ENCODE results near the gene VPS45. TPM values are rescaled to one million over a fixed set of nuclear protein-coding genes. Genes with fewer than 3 reads are reported as not detected.

VPS45 gene
- total and polyA plus RNA-seq, 4 donors, result 7.7 to 24.2 (median 14.1) TPM

DNA sequence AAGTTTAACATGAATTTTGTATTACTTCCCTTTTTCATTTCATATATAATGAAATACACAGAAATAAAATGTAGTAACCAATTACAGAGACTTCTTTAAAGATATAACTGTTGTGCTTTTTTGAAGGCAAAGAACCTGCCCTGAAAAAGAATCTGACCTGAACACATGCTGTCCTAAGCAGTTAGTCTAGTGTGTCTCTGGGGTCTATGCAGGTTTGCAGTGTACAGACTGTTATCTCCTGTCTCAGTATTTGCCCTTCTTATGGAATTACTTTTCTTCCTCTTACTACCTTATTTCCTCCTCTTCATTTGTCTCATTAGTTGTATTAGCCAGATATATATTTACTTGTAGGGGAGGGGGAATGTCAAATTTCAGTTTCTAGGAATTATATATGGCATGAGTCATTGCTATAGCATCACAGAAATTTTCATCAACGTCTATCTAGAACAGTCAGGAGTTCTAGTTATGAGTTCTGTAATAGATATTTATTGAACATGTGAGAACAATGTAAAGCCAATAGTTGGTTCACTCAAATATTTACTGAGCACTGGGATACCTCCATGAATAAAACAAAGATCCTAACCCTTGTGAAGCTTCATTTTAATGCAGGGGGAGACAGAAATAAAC is 53.8 kb downstream of the VPS45 start:
- Histone ChIP-seq H3K4me1 (ENCODE audit: control insufficient read depth in 4 of 4, insufficient read depth in 4 of 4, low read length in 3 of 4) (no peaks in the 10 kb centered on the region), H3K9me3 (ENCODE audit: control insufficient read depth in 4 of 4, low read length in 3 of 4) (no peaks in the 10 kb centered on the region), H3K36me3 (ENCODE audit: control insufficient read depth in 4 of 4, insufficient read depth in 3 of 4, low read depth in 1 of 4, low read length in 3 of 4) (peaks cover 0 to 3% (median 1%) of the 10 kb centered on the region in 4 donors), H3K9ac (ENCODE audit: low read depth in 1 of 2, low read length in 2 of 2) (no peak overlapping the region), H3K4me3 (ENCODE audit: low read depth in 1 of 3, low read length in 3 of 3) (no peak overlapping the region), H3K27me3 (ENCODE audit: control insufficient read depth in 4 of 4, insufficient read depth in 4 of 4, low read length in 3 of 4) (no peaks in the 10 kb centered on the region), H3K27ac (ENCODE audit: low read depth in 1 of 2, low read length in 2 of 2) (no peak overlapping the region)
- WGBS, result 74% methylated on average over 1 of the region's 1 CpG
- no peak for DNase-seq (ENCODE audit: low spot score)
- TF ChIP-seq REST (IDR thresholded peaks at IDR 0.05), result no peak
- TF ChIP-seq ZBTB33 (IDR thresholded peaks at IDR 0.05), result no peak
- TF ChIP-seq HNF4A (conservative IDR thresholded peaks at IDR 0.05), result no peak
- TF ChIP-seq JUND (IDR thresholded peaks at IDR 0.05), result no peak
- TF ChIP-seq, protein P1, sequence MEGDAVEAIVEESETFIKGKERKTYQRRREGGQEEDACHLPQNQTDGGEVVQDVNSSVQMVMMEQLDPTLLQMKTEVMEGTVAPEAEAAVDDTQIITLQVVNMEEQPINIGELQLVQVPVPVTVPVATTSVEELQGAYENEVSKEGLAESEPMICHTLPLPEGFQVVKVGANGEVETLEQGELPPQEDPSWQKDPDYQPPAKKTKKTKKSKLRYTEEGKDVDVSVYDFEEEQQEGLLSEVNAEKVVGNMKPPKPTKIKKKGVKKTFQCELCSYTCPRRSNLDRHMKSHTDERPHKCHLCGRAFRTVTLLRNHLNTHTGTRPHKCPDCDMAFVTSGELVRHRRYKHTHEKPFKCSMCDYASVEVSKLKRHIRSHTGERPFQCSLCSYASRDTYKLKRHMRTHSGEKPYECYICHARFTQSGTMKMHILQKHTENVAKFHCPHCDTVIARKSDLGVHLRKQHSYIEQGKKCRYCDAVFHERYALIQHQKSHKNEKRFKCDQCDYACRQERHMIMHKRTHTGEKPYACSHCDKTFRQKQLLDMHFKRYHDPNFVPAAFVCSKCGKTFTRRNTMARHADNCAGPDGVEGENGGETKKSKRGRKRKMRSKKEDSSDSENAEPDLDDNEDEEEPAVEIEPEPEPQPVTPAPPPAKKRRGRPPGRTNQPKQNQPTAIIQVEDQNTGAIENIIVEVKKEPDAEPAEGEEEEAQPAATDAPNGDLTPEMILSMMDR (IDR thresholded peaks at IDR 0.05; ENCODE audit: low read depth, low read length, missing input control), result no peak
- TF ChIP-seq TAF1 (conservative IDR thresholded peaks at IDR 0.05), result no peak
- no peak for TF ChIP-seq RXRA (IDR thresholded peaks at IDR 0.05)
- TF ChIP-seq NR2F2 (IDR thresholded peaks at IDR 0.05), result no peak
- TF ChIP-seq EGR1 (IDR thresholded peaks at IDR 0.05; ENCODE audit: low read depth in 2 of 2), result no peak
- TF ChIP-seq FOXA2 (IDR thresholded peaks at IDR 0.05), result no peak
- TF ChIP-seq HNF4G (IDR thresholded peaks at IDR 0.05), result no peak
- no peak for TF ChIP-seq SP1 (IDR thresholded peaks at IDR 0.05)
- TF ChIP-seq MAX (IDR thresholded peaks at IDR 0.05), result no peak
- TF ChIP-seq YY1 (IDR thresholded peaks at IDR 0.05), result no peak
- no peak for TF ChIP-seq GABPA (IDR thresholded peaks at IDR 0.05 in 1 of 2, conservative IDR thresholded peaks at IDR 0.05 in 1 of 2)
- no peak for TF ChIP-seq RAD21 (IDR thresholded peaks at IDR 0.05)
- TF ChIP-seq ATF3 (IDR thresholded peaks at IDR 0.05), result no peak
- no peak for TF ChIP-seq FOXA1 (IDR thresholded peaks at IDR 0.05)
